GM15510 (cell line): ENCODE data around the gene CCDC39.

Source experiments
- POLR2A ChIP-seq: IDR thresholded peaks from 3 replicates; pipeline ENCODE4 v1.6.1; 2011; ENCODE audit warnings: borderline replicate concordance; ENCODE audit not compliant: insufficient read length; ENCODE audit errors: extremely low read depth

CCDC39 gene

GRCh38 chr3:180679178-180680096, at the start of gene CCDC39:
CCDC39 (minus strand) TSS chr3:180679489; CDS start chr3:180679380, 109 bp downstream.
- no peak for TF ChIP-seq POLR2A

GRCh38 chr3:180720012-180720411, 40.7 kb upstream of the CCDC39 start:
- no peak for TF ChIP-seq POLR2A

- TF ChIP-seq POLR2A: no peak
These were observed 28.6 kb upstream of the CCDC39 start for GRCh38 chr3:180707896-180708295.

GRCh38 chr3:180705619-180706018, 26.3 kb upstream of the CCDC39 start:
- no peak for TF ChIP-seq POLR2A

GRCh38 chr3:180704532-180704931, 25.2 kb upstream of the CCDC39 start:
- no peak for TF ChIP-seq POLR2A

GRCh38 chr3:180700941-180701340, 21.7 kb upstream of the CCDC39 start:
- TF ChIP-seq POLR2A: no peak

GRCh38 chr3:180698760-180699270, 19.5 kb upstream of the CCDC39 start:
- no peak for TF ChIP-seq POLR2A

- no peak for TF ChIP-seq POLR2A
These were observed 15.0 kb upstream of the CCDC39 start for GRCh38 chr3:180694321-180694720.

- TF ChIP-seq POLR2A: no peak
These were observed 14.4 kb upstream of the CCDC39 start for GRCh38 chr3:180693656-180694055.

- TF ChIP-seq POLR2A: no peak
These were observed 10.8 kb upstream of the CCDC39 start for GRCh38 chr3:180690061-180690460.

GRCh38 chr3:180684807-180685206, 5.5 kb upstream of the CCDC39 start:
- TF ChIP-seq POLR2A: no peak

GRCh38 chr3:180683816-180684215, 4.5 kb upstream of the CCDC39 start:
- TF ChIP-seq POLR2A: no peak

GRCh38 chr3:180680097-180680430, 775 bp upstream of the CCDC39 start:
- TF ChIP-seq POLR2A: no peak

- no peak for TF ChIP-seq POLR2A
These were observed 1.1 kb downstream of the CCDC39 start for GRCh38 chr3:180678231-180678630.

- no peak for TF ChIP-seq POLR2A
These were observed 17.8 kb downstream of the CCDC39 start for GRCh38 chr3:180661444-180661843.

- no peak for TF ChIP-seq POLR2A
These were observed 22.2 kb downstream of the CCDC39 start for GRCh38 chr3:180657094-180657493.
